ENCODE data around the gene MAP4K4.

DNA sequence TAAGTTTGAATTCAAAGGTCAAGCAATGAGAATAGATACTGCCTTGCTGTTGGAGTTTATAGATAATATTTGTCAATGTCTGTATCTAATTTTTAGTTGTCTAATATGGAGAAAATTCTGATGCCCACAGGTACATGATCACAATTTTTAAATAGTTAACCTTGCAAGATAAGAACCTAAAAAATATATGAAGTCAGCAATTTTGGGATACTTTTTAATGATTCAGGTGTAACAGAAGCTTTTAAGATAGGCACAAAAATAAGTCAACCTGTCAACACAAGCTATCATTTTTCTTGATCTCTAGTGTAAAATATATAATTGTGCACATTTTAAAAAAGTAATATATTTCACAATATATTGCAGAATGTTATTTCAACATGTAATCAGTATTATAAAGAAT, 201.8 kb downstream of the MAP4K4 start:
- no peak for TF ChIP-seq CTCF (IDR thresholded peaks at IDR 0.05)
- TF ChIP-seq POLR2A (IDR thresholded peaks at IDR 0.05) = no peak

Measured in adrenal gland (tissue), 5 donors.